HepG2 (cell line): Measurements from ENCODE around the gene PDE9A. TPM values are rescaled to one million over a fixed set of nuclear protein-coding genes. Genes with fewer than 3 reads are reported as not detected.

ENCODE experiments used
- E2F2 ChIP-seq: sonication (generic); formaldehyde crosslinking; IDR thresholded peaks from 2 replicates; pipeline ENCODE4 v1.4.0; 2020; ENCODE audit warnings: missing genetic modification reagents, borderline replicate concordance
- ELK4 ChIP-seq: sonication (generic); formaldehyde crosslinking; IDR thresholded peaks from 2 replicates; pipeline ENCODE4 v1.9.0; 2021; ENCODE audit warnings: missing genetic modification reagents, borderline replicate concordance
- FOXK2 ChIP-seq: fragments of 450-650 bp; IDR thresholded peaks from 2 replicates; pipeline ENCODE4 v1.6.1; 2016
- KDM5A ChIP-seq: fragments of 200-600 bp; sonication (generic); IDR thresholded peaks from 2 replicates; pipeline ENCODE4 v1.7.0; 2018; ENCODE audit warnings: antibody characterized with exemption, mild to moderate bottlenecking, low read length, borderline replicate concordance
- KLF12 ChIP-seq: sonication (generic); formaldehyde crosslinking; IDR thresholded peaks from 2 replicates; pipeline ENCODE4 v1.4.0; 2020; ENCODE audit warnings: missing genetic modification reagents, borderline replicate concordance
- MED1 ChIP-seq: sonication (generic); formaldehyde crosslinking; IDR thresholded peaks from 2 replicates; pipeline ENCODE4 v1.4.0; 2020; ENCODE audit warnings: missing genetic modification reagents
- MLLT10 ChIP-seq: sonication (generic); formaldehyde crosslinking; IDR thresholded peaks from 2 replicates; pipeline ENCODE4 v1.4.0; 2020; ENCODE audit warnings: missing genetic modification reagents
- NCOA2 ChIP-seq: sonication (generic); formaldehyde crosslinking; IDR thresholded peaks from 2 replicates; pipeline ENCODE4 v1.8.0; 2022; ENCODE audit warnings: inconsistent platforms
- PRPF4 ChIP-seq: fragments of 200-400 bp; formaldehyde crosslinking; IDR thresholded peaks from 2 replicates; pipeline ENCODE4 v1.6.1; 2016; ENCODE audit warnings: low read length, low read depth; ENCODE audit not compliant: poor library complexity, severe bottlenecking
- RNF219 ChIP-seq: sonication (generic); formaldehyde crosslinking; IDR thresholded peaks from 2 replicates; pipeline ENCODE4 v1.5.0; 2020; ENCODE audit warnings: mild to moderate bottlenecking, missing genetic modification reagents
- RORA ChIP-seq: sonication (generic); formaldehyde crosslinking; IDR thresholded peaks from 2 replicates; pipeline ENCODE4 v1.5.0; 2020; ENCODE audit warnings: mild to moderate bottlenecking, missing genetic modification reagents, moderate library complexity
- SAP130 ChIP-seq: IDR thresholded peaks from 2 replicates; pipeline ENCODE4 v1.6.1; 2016; ENCODE audit warnings: low read depth
- SMC3 ChIP-seq: IDR thresholded peaks from 2 replicates; pipeline ENCODE4 v1.6.1; 2011; ENCODE audit warnings: low read length, improper control_type of control experiment
- SNAI1 ChIP-seq: sonication (generic); formaldehyde crosslinking; IDR thresholded peaks from 2 replicates; pipeline ENCODE4 v1.5.0; 2020; ENCODE audit warnings: mild to moderate bottlenecking, missing genetic modification reagents, borderline replicate concordance
- SRSF9 ChIP-seq: fragments of 200-400 bp; formaldehyde crosslinking; IDR thresholded peaks from 2 replicates; pipeline ENCODE4 v1.6.1; 2018; ENCODE audit warnings: borderline replicate concordance, mild to moderate bottlenecking, low read depth, low read length; ENCODE audit not compliant: insufficient read depth, poor library complexity, severe bottlenecking
- SSRP1 ChIP-seq: IDR thresholded peaks from 2 replicates; pipeline ENCODE4 v1.6.1; 2016; ENCODE audit warnings: control low read depth
- SYNCRIP ChIP-seq: fragments of 200-400 bp; formaldehyde crosslinking; IDR thresholded peaks from 2 replicates; pipeline ENCODE4 v1.6.1; 2018; ENCODE audit warnings: mild to moderate bottlenecking, low read depth, low read length; ENCODE audit not compliant: insufficient read depth
- TAF15 ChIP-seq: fragments of 200-400 bp; formaldehyde crosslinking; IDR thresholded peaks from one replicate; pipeline ENCODE4 v1.6.1; 2018; ENCODE audit warnings: mild to moderate bottlenecking, low read depth, low read length; ENCODE audit not compliant: poor library complexity, severe bottlenecking
- TBX2 ChIP-seq: sonication (generic); formaldehyde crosslinking; IDR thresholded peaks from 2 replicates; pipeline ENCODE4 v1.5.0; 2020; ENCODE audit warnings: missing genetic modification reagents, mild to moderate bottlenecking, borderline replicate concordance
- TFE3 ChIP-seq: IDR thresholded peaks from 2 replicates; pipeline ENCODE4 v1.6.1; 2016
- WIZ ChIP-seq: sonication (generic); formaldehyde crosslinking; IDR thresholded peaks from 2 replicates; pipeline ENCODE4 v1.5.1; 2020; ENCODE audit warnings: mild to moderate bottlenecking, missing genetic modification reagents
- ZC3H4 ChIP-seq: sonication (generic); formaldehyde crosslinking; IDR thresholded peaks from 2 replicates; pipeline ENCODE4 v1.4.0; 2020; ENCODE audit warnings: missing genetic modification reagents, borderline replicate concordance
- ZNF530 ChIP-seq: sonication (generic); formaldehyde crosslinking; IDR thresholded peaks from 2 replicates; pipeline ENCODE4 v1.5.0; 2020; ENCODE audit warnings: low read depth, mild to moderate bottlenecking, missing genetic modification reagents
- ZNF672 ChIP-seq: sonication (generic); formaldehyde crosslinking; IDR thresholded peaks from 2 replicates; pipeline ENCODE4 v1.8.1; 2022; ENCODE audit warnings: missing genetic modification reagents
- ZNF879 ChIP-seq: sonication (generic); formaldehyde crosslinking; IDR thresholded peaks from 2 replicates; pipeline ENCODE4 v1.8.1; 2023; ENCODE audit warnings: missing genetic modification reagents
- polyA plus RNA-seq, 8 experiments: library from polyadenylated mRNA; depleted of rRNA in 3 of 8; stranded (reverse) in 7 of 8; unstranded in 1 of 8; fragments of >200 nt; fragmentation: Illumina TruSeq in 4 of 8; extraction: Trizol in 4 of 8; gene quantifications; 2 replicates each; pipeline versions ENCODE4 v1.2.1 to v1.2.3, GENCODE V29; 2011 to 2016; ENCODE audit warnings: low read depth in 4 of 8, missing spikeins in 1 of 8, mixed read lengths in 1 of 8; ENCODE audit not compliant: insufficient read depth in 1 of 8
- total RNA-seq, 5 experiments: library from RNA; depleted of rRNA; stranded (reverse); fragments of >200 nt; fragmentation: Illumina TruSeq; extraction: Trizol; gene quantifications; 2 replicates each; pipeline ENCODE4 v1.2.3, GENCODE V29; 2016; ENCODE audit warnings: low read depth in 1 of 5

PDE9A gene
- total and polyA plus RNA-seq, 2 of the 13 experiments (the other 11 are each of a cell fraction or from before 2014, with no cell fraction given) = 4.6 to 19.7 TPM

- no peak for TF ChIP-seq TFE3 (CRISPR knock-in tag)
- peak; percentile 42 for TF ChIP-seq SAP130 (CRISPR knock-in tag)
- TF ChIP-seq PRPF4 = no peak
- no peak for TF ChIP-seq ELK4
- TF ChIP-seq SRSF9 = no peak
- TF ChIP-seq MLLT10 (CRISPR knock-in tag) = no peak
- no peak for TF ChIP-seq SYNCRIP
- peak; percentile 52 for TF ChIP-seq MED1 (CRISPR knock-in tag)
- TF ChIP-seq WIZ = no peak
- no peak for TF ChIP-seq SSRP1 (CRISPR knock-in tag)
- TF ChIP-seq ZC3H4 = no peak
- TF ChIP-seq ZNF530 (CRISPR knock-in tag) = no peak
- no peak for TF ChIP-seq E2F2 (CRISPR knock-in tag)
- TF ChIP-seq RNF219 (CRISPR knock-in tag) = no peak
- TF ChIP-seq ZNF672 = no peak
- no peak for TF ChIP-seq KLF12 (CRISPR knock-in tag)
- peak; percentile 43; the same call in 1 of the 2 replicates for TF ChIP-seq TBX2
- no peak for TF ChIP-seq SNAI1
- TF ChIP-seq KDM5A = no peak
- TF ChIP-seq ZNF879 (CRISPR knock-in tag) = no peak
- no peak for TF ChIP-seq FOXK2
- TF ChIP-seq SMC3 = peak; percentile 3; the same call in 1 of the 2 replicates
- peak; percentile 32 for TF ChIP-seq TAF15
- 0 out of 2 replicates have a peak, but pooled peaks have one; percentile 15 for TF ChIP-seq NCOA2
- no peak for TF ChIP-seq RORA (CRISPR knock-in tag)
These were observed 107.7 kb downstream of the PDE9A start (continued) for GRCh38 chr21:42760951-42761751.
